ENCODE results near the gene OR13C9.
"Not testable (repeated sequence)": the region's sequence is repeated elsewhere in the genome, so short reads cannot be mapped to it uniquely, and the experiment has no call there.

OR13C9 gene

GRCh38 chr9:104618104-104618503 is at the start of gene OR13C9:
OR13C9 (minus strand) TSS chr9:104618204; CDS start chr9:104618204, 0 bp downstream.
- DNase-seq = no peak

- DNase-seq = no peak
Measured at GRCh38 chr9:104658496-104659195, 40.6 kb upstream of the OR13C9 start.

DNA sequence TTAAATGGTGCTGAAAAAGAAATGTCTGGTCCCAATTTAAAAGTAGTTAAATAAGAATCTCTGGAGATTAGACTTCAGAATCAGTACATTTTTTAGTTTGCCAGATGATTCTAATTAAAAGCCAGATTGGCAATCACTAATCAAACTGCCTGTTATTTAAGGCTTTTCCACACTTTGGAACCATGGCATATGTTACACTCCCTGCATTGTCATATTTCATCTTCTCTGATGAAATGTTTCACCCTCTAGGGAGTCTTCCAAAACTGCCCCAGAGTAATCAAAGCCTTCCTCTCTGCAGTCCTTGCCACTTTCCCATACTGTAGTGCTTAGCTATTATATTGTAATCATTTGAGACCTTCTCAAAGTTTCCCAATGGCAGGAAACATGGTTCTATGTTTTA is 17.5 kb upstream of the OR13C9 start:
- DNase-seq = no peak

GRCh38 chr9:104633976-104634520 is 16.0 kb upstream of the OR13C9 start:
- no peak for DNase-seq

DNA sequence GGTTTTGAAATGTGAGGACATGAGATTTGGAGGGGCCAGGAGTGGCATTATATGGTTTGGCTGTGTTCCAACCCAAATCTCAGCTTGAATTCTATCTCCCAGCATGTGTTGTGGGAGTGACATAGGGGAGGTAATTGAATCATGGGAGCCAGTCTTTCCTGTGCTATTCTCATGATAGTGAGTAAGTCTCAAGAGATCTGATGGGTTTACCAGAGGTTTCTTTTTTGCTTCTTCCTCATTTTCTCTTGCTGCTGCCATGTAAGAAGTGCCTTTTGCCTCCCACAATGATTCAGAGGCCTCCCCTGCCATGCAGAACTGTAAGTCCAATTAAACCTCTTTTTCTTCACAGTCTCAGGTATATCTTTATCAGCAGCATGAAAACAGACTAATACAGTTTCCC is 8.0 kb upstream of the OR13C9 start:
- not testable (repeated sequence) for DNase-seq

DNA sequence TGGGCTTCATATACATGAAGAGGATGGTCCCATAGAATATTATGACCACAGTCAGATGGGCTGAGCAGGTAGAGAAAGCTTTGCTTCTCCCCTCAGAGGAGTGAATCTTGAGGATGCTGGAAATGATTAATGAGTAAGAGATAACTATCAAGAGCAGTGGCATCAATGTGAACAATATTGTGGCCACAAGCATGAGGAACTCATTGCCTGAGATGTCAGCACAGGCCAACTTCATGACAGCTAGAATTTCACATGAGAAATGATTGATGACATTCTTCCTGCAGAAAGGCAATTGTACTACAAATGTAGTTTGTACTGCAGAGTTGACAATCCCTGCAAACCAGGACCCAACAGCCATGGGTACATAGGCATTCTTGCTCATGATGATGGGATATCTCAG is 586 bp downstream of the OR13C9 start:
- no peak for DNase-seq

DNA sequence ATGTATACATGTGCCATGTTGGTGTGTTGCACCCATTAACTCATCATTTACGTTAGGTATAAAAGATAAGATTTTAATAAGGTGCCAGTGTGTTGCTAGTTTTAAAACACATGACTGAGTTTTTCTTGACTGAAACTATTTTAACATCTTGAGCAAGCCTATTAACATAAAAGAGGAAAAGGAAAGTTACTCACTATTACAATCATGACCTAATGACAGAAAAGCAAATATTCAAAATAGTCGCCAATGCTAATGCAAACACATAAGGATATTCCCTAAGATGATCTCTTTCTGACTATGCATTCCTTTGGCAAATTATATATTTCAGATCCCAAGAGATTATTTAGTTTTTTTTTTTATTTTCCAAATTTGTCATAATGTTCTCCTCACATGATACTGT is 6.8 kb downstream of the OR13C9 start:
- DNase-seq = no peak

- no peak for DNase-seq
Measured at GRCh38 chr9:104608336-104608735, 9.7 kb downstream of the OR13C9 start.

DNA sequence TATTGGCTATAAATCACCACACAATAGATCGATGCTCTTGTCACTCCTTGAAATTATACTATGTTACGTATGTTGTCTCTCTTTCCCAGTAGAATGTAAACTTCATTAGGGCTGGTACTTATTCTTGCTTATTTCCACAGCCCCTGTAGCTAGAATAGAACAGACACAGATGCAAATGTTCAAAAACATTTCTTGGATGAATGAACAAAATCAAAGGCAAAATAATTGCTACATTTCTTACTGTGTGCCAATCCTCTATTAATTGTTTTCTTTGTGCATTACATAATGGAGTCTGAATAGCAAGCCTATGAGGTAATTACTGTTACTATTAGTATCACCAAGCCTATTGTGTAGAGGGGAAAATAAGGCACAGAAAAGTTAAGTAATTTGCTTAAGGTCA is 11.9 kb downstream of the OR13C9 start:
- DNase-seq = no peak

- not testable (repeated sequence) for DNase-seq
Measured at GRCh38 chr9:104605527-104605926, 12.5 kb downstream of the OR13C9 start, which contains the start of gene OR13C2. OR13C2 (minus strand) TSS chr9:104605627; CDS start chr9:104605627, 0 bp downstream.

- no peak for DNase-seq
Measured at GRCh38 chr9:104604801-104605200, 13.2 kb downstream of the OR13C9 start.

DNA sequence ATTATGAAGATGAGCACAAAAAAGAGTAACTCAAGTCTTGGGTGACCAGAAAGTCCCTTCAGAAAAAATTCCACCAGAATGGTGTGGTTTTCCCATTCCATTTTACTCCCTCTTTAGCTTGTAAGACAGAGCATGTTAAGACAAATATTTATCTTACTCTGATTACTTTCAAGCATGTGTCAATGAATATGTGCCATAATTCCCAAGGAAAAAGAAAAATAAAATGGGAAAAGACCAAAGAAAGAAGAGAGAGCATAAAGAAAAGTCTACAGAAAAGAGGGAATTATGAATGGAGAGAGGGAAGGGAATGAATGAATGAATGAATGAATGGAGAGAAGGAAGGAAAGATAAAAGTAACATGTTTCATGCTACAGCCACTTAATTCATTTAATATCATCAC is 18.7 kb downstream of the OR13C9 start, which contains the start of gene OR13C5:
OR13C5 (minus strand) TSS at position 101 of the 400 bp plus-strand sequence; CDS start at position 101, 0 bp downstream.
- DNase-seq = not testable (repeated sequence)

DNA sequence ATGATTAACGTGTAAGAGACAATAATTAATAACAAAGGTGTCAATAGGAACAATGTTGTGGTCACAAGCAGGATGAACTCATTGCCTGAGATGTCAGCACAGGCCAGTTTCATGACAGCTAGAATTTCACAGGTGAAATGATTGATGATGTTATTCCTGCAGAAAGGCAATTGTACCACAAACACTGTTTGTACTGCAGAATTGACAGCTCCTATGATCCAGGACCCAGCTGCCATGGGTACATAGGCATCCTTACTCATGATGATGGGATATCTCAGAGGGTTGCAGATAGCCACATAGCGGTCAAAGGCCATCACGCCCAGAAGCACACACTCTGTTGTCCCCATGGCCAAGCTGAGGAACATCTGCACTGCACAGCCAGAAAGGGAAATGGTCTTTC is 19.3 kb downstream of the OR13C9 start:
- not testable (repeated sequence) for DNase-seq

DNA sequence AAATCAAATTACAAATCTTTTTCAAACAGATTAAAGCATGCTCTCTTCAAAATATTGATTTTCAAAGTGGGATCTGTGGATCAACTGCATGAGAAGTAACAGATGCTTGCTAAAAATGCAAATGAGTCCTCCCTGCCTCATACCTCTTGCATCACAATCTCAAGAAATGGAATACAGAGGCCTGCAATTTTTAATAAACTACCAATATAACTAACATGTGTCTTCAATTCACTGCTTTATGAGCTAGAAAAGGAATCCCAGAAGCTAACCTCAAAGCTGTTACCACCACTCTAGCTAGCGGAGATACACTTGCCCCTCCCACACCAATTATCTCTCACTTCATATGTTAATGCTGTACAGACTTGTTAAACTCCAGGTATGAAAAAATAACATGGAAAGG is 28.4 kb downstream of the OR13C9 start:
- no peak for DNase-seq

DNA sequence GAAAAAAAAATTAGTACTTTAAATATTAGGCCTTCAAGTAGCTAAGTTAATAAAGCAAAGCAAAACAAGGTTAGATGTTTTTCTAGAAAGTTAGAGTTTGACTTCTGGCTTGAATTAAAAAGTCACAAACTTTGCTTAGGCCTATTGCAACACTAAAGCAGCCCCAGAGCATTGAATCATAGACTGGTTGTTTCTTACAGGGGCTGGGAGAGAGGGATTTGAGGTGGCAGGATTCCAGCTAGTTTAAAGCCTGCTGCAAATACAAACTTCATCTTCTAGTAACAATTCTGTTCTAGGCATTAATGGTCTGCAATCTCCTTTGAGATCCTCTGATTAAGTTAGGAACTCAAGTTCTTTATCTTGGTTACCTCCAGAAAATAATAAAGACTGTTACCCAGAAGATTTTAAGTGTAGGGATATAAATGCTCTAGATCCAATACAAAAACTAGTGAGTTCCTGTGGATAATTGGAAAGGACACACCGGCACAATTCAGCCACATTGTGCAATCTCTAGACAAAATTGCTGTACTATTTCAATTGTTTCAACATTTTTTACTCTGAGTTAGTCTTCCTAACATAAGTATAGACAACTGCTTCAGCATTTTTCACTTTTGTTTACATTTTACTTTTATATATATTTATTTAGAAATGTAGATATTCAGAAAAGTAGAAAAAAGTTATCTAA is 31.4 kb downstream of the OR13C9 start:
- DNase-seq = no peak

DNA sequence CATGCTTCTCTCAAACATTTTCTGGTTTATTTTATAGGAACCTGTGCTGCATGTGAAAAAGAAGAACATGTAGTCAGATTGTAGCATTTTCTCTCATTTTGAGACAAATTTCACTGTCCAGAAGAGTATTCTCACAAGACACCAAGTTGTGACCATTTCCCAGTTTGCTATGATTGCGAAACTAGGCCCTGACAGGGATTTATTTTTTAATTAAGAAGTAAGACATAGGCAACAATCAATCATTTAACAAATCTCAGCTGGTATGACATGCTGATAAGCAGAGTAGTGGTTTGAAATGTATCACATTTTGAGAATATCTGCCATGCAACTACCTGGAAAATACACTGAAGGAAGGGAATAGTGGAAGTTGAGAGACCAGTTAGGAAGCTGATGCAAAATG is 37.4 kb downstream of the OR13C9 start:
- no peak for DNase-seq

GRCh38 chr9:104577263-104577662 is 40.7 kb downstream of the OR13C9 start:
- no peak for DNase-seq

- no peak for DNase-seq
Measured at GRCh38 chr9:104575456-104575855, 42.5 kb downstream of the OR13C9 start.

- no peak for DNase-seq
Measured at GRCh38 chr9:104572612-104573011, 45.4 kb downstream of the OR13C9 start.

DNA sequence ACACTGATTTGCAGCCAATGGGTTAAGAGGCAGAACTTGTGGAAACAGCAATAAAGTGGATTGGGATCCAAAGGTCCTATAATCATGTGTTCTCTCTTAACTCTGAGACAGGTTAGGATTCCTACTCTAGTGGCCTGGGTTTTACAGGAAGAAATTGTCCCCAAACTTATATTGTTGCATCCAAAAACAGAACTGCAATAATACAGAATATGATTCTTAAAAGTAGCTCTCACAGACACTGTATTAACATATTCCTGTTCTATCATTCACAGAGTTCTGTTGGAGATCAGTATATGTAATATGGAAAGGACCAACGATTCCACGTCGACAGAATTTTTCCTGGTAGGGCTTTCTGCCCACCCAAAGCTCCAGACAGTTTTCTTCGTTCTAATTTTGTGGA is 49.1 kb downstream of the OR13C9 start, which contains the start of gene OR13C8:
OR13C8 (plus strand) TSS at position 301 of the 400 bp plus-strand sequence; CDS start at position 301, 0 bp downstream.
- DNase-seq = no peak

Measured in NCI-H446 (cell line).